DOHH2 (cell line): Measurements from ENCODE around the gene FEM1C.
A peak's percentile ranks its signal among the peaks of the same experiment; 100 is the strongest.

ENCODE experiments used
- H3F3A ChIP-seq: fragments of 200-600 bp; sonication (generic), shearing (Covaris generic); 2 replicates; pipeline ENCODE4 v1.6.0; 2016; ENCODE audit warnings: antibody characterized with exemption, mild to moderate bottlenecking; ENCODE audit not compliant: control insufficient read depth, insufficient read depth
- H3K27ac ChIP-seq: fragments of 200-600 bp; sonication (generic); 2 replicates; pipeline ENCODE4 v1.5.1; 2014; ENCODE audit warnings: low read depth, mild to moderate bottlenecking, low read length, moderate library complexity
- H3K27me3 ChIP-seq: fragments of 200-600 bp; sonication (generic); 2 replicates; pipeline ENCODE4 v1.6.1; 2014; ENCODE audit warnings: mild to moderate bottlenecking, low read length, mixed read lengths; ENCODE audit not compliant: control insufficient read depth
- H3K36me3 ChIP-seq: fragments of 200-600 bp; sonication (generic); 2 replicates; pipeline ENCODE4 v1.6.1; 2014; ENCODE audit warnings: mild to moderate bottlenecking, low read length, moderate library complexity, mixed read lengths; ENCODE audit not compliant: control insufficient read depth
- H3K4me1 ChIP-seq: fragments of 200-600 bp; sonication (generic); 2 replicates; pipeline ENCODE4 v1.6.1; 2014; ENCODE audit warnings: mild to moderate bottlenecking, low read length, mixed read lengths; ENCODE audit not compliant: control insufficient read depth
- H3K4me2 ChIP-seq: fragments of 200-600 bp; sonication (generic); 2 replicates; pipeline ENCODE4 v1.6.0; 2014; ENCODE audit warnings: mild to moderate bottlenecking, low read length, moderate library complexity
- H3K4me3 ChIP-seq: fragments of 200-600 bp; sonication (generic); 2 replicates; pipeline ENCODE4 v1.5.1; 2014; ENCODE audit warnings: mild to moderate bottlenecking, low read length, mixed read lengths
- H3K79me2 ChIP-seq: fragments of 200-600 bp; sonication (generic); 2 replicates; pipeline ENCODE4 v1.6.1; 2014; ENCODE audit warnings: mild to moderate bottlenecking, low read length, mixed read lengths; ENCODE audit not compliant: control insufficient read depth
- H3K9me2 ChIP-seq: fragments of 200-600 bp; sonication (generic); replicated peaks from 2 replicates; pipeline ENCODE4 v1.6.1; 2014; ENCODE audit warnings: mild to moderate bottlenecking, low read length, mixed read lengths; ENCODE audit not compliant: control insufficient read depth
- H3K9me3 ChIP-seq: fragments of 200-600 bp; sonication (generic); 2 replicates; pipeline ENCODE4 v1.6.1; 2014; ENCODE audit warnings: antibody characterized with exemption, low read length, mixed read lengths; ENCODE audit not compliant: control insufficient read depth, insufficient read depth
- H4K20me1 ChIP-seq: fragments of 200-600 bp; sonication (generic); 2 replicates; pipeline ENCODE4 v1.6.0; 2014; ENCODE audit warnings: low read depth, mild to moderate bottlenecking, antibody characterized with exemption, low read length, moderate library complexity; ENCODE audit not compliant: control insufficient read depth, insufficient read depth
- CTCF ChIP-seq: fragments of 200-600 bp; sonication (generic); IDR thresholded peaks from one replicate; pipeline ENCODE4 v1.5.1; 2014; ENCODE audit warnings: antibody characterized with exemption, mild to moderate bottlenecking, low read depth, low read length; ENCODE audit not compliant: poor library complexity, severe bottlenecking
- EZH2phosphoT487 ChIP-seq: fragments of 200-600 bp; sonication (generic); IDR thresholded peaks from 2 replicates; pipeline ENCODE4 v1.6.1; 2017; ENCODE audit warnings: borderline replicate concordance, mild to moderate bottlenecking, antibody characterized with exemption, low read length, moderate library complexity, mixed read lengths

FEM1C gene

GRCh38 chr5:115586525-115587146 is 42.1 kb upstream of the FEM1C start:
- Histone ChIP-seq H3K9me3 (no peaks in the 10 kb centered on the region), H3K27me3 (no peaks in the 10 kb centered on the region), H3F3A (no peaks in the 10 kb centered on the region), H3K27ac (no peak overlapping the region), H3K4me3 (no peak overlapping the region), H3K4me1 (no peaks in the 10 kb centered on the region), H3K4me2 (no peak overlapping the region), H3K9me2 (no peaks in the 10 kb centered on the region), H4K20me1 (no peaks in the 10 kb centered on the region), H3K36me3 (no peaks in the 10 kb centered on the region), H3K79me2 (no peaks in the 10 kb centered on the region)
- TF ChIP-seq EZH2phosphoT487 = no peak
- TF ChIP-seq CTCF = peak; percentile 51

- H3K79me2 ChIP-seq = no peaks in the 10 kb centered on the region
- H3K36me3 ChIP-seq = no peaks in the 10 kb centered on the region
- H3K9me3 ChIP-seq = no peaks in the 10 kb centered on the region
- no peak overlapping the region for H3K4me3 ChIP-seq
- TF ChIP-seq EZH2phosphoT487 (no peak), CTCF (no peak)
- H3K27me3 ChIP-seq = no peaks in the 10 kb centered on the region
- H3K9me2 ChIP-seq = no peaks in the 10 kb centered on the region
- H3K4me1 ChIP-seq = no peaks in the 10 kb centered on the region
- H3F3A ChIP-seq = no peaks in the 10 kb centered on the region
- no peak overlapping the region for H3K4me2 ChIP-seq
- no peaks in the 10 kb centered on the region for H4K20me1 ChIP-seq
- H3K27ac ChIP-seq = no peak overlapping the region
These were observed 40.7 kb upstream of the FEM1C start for GRCh38 chr5:115585265-115585664.

GRCh38 chr5:115584501-115584900 is 39.9 kb upstream of the FEM1C start:
- Histone ChIP-seq H3K27me3 (no peaks in the 10 kb centered on the region), H3K4me3 (no peak overlapping the region), H3F3A (no peaks in the 10 kb centered on the region), H3K4me1 (no peaks in the 10 kb centered on the region; the same call in 1 of the 2 replicates), H3K27ac (no peak overlapping the region), H3K4me2 (no peak overlapping the region), H4K20me1 (no peaks in the 10 kb centered on the region), H3K36me3 (no peaks in the 10 kb centered on the region), H3K9me3 (no peaks in the 10 kb centered on the region), H3K9me2 (no peaks in the 10 kb centered on the region), H3K79me2 (no peaks in the 10 kb centered on the region)
- no peak for TF ChIP-seq CTCF
- no peak for TF ChIP-seq EZH2phosphoT487
